ENCODE data around the gene CENPU. TPM values are rescaled to one million over a fixed set of nuclear protein-coding genes. Genes with fewer than 3 reads are reported as not detected.

Gene CENPU
- total and polyA plus RNA-seq, 2 of the 13 experiments (the other 11 are each of a cell fraction or from before 2014, with no cell fraction given), result 11.7 to 35.8 TPM

DNA sequence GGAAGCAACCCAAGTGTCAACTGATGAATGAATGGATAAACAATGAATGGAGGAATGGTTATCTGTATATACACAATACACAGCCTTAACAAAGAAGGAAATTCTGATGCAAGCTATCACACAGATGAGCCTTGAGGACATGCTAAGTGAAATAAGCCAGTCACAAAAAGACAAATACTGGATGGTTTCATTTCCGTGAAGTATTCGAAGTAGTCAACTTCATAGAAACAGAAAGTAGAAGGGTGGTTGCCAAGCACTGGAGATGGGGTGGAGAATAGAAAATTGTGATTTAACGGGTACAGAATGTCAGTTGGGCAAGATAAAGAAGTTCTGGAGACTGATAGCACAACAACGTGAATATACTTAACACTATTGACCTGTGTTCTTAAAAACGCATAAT lies 28.2 kb downstream of the CENPU start (continued):
- TF ChIP-seq, protein P1, sequence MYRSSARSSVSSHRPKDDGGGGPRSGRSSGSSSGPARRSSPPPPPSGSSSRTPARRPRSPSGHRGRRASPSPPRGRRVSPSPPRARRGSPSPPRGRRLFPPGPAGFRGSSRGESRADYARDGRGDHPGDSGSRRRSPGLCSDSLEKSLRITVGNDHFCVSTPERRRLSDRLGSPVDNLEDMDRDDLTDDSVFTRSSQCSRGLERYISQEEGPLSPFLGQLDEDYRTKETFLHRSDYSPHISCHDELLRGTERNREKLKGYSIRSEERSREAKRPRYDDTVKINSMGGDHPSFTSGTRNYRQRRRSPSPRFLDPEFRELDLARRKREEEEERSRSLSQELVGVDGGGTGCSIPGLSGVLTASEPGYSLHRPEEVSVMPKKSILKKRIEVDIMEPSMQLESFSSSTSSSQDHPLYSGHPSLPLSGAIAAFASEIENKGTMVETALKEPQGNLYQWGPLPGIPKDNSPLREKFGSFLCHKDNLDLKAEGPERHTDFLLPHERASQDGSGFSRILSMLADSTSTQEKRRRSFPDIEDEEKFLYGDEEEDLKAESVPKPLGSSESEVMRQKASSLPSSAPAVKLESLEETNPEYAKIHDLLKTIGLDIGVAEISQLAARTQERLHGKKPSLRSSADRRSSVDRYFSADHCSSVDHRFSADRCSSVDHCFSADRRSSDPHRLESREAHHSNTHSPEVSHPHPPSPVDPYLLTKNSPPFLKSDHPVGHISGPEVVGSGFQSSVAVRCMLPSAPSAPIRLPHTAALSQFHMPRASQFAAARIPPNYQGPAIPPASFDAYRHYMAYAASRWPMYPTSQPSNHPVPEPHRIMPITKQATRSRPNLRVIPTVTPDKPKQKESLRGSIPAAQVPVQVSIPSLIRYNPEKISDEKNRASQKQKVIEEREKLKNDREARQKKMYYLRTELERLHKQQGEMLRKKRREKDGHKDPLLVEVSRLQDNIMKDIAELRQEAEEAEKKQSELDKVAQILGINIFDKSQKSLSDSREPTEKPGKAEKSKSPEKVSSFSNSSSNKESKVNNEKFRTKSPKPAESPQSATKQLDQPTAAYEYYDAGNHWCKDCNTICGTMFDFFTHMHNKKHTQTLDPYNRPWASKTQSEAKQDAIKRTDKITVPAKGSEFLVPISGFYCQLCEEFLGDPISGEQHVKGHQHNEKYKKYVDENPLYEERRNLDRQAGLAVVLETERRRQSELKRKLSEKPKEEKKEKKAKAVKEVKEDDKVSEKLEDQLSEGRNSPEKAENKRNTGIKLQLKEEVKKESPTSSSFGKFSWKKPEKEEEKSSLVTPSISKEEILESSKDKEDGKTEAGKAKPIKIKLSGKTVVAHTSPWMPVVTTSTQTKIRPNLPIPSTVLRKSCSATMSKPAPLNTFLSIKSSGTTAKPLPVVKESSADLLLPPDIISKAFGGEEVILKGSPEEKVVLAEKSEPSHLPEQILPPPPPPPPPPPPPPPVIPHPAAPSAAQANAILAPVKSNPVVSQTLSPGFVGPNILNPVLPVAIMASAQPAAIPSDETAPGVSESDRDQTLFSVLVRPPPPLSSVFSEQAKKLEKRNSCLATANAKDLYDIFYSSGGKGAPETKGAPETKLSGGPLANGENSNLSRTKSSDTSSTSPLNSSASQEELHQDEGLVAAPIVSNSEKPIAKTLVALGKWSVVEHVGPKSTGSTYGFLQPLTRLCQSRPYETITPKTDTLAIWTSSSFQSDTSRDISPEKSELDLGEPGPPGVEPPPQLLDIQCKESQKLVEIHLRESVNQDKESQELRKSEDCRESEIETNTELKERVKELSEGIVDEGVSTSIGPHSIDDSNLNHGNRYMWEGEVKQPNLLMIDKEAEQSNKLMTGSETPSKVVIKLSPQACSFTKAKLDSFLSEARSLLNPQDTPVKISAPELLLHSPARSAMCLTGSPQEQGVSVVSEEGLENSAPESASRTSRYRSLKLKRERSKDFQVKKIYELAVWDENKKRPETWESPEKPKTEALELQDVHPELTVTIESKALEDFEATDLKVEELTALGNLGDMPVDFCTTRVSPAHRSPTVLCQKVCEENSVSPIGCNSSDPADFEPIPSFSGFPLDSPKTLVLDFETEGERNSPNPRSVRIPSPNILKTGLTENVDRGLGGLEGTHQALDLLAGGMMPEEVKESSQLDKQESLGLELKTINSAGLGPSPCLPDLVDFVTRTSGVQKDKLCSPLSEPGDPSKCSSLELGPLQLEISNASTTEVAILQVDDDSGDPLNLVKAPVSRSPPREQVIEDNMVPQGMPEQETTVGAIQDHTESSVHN (CRISPR knock-in tag; IDR thresholded peaks at IDR 0.05), result no peak
- no peak for TF ChIP-seq ZNF747 (CRISPR knock-in tag; IDR thresholded peaks at IDR 0.05; ENCODE audit: borderline replicate concordance)
- TF ChIP-seq ARNTL (CRISPR knock-in tag; IDR thresholded peaks at IDR 0.05), result no peak
- no peak for TF ChIP-seq STAG1 (CRISPR knock-in tag; IDR thresholded peaks at IDR 0.05)
- no peak for TF ChIP-seq THAP11 (CRISPR knock-in tag; IDR thresholded peaks at IDR 0.05)
- no peak for TF ChIP-seq TAF15 (IDR thresholded peaks at IDR 0.05; ENCODE audit: low read depth, low read length, poor library complexity, severe bottlenecking)
- no peak for TF ChIP-seq SMC3 (IDR thresholded peaks at IDR 0.05; ENCODE audit: low read length)
- TF ChIP-seq, protein P2, sequence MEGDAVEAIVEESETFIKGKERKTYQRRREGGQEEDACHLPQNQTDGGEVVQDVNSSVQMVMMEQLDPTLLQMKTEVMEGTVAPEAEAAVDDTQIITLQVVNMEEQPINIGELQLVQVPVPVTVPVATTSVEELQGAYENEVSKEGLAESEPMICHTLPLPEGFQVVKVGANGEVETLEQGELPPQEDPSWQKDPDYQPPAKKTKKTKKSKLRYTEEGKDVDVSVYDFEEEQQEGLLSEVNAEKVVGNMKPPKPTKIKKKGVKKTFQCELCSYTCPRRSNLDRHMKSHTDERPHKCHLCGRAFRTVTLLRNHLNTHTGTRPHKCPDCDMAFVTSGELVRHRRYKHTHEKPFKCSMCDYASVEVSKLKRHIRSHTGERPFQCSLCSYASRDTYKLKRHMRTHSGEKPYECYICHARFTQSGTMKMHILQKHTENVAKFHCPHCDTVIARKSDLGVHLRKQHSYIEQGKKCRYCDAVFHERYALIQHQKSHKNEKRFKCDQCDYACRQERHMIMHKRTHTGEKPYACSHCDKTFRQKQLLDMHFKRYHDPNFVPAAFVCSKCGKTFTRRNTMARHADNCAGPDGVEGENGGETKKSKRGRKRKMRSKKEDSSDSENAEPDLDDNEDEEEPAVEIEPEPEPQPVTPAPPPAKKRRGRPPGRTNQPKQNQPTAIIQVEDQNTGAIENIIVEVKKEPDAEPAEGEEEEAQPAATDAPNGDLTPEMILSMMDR (CRISPR knock-in tag; IDR thresholded peaks at IDR 0.05), result no peak
- no peak for TF ChIP-seq TEAD2 (CRISPR knock-in tag; IDR thresholded peaks at IDR 0.05)
- TF ChIP-seq, protein P3, sequence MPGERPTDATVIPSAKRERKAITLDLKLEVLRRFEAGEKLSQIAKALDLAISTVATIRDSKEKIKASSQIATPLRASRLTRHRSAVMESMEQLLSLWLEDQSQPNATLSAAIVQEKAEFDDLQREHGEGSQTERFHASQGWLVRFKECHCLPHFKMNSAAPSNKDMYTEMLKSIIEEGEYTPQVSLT (CRISPR knock-in tag; IDR thresholded peaks at IDR 0.05; ENCODE audit: borderline replicate concordance, low read depth), result no peak
- TF ChIP-seq, protein P4, sequence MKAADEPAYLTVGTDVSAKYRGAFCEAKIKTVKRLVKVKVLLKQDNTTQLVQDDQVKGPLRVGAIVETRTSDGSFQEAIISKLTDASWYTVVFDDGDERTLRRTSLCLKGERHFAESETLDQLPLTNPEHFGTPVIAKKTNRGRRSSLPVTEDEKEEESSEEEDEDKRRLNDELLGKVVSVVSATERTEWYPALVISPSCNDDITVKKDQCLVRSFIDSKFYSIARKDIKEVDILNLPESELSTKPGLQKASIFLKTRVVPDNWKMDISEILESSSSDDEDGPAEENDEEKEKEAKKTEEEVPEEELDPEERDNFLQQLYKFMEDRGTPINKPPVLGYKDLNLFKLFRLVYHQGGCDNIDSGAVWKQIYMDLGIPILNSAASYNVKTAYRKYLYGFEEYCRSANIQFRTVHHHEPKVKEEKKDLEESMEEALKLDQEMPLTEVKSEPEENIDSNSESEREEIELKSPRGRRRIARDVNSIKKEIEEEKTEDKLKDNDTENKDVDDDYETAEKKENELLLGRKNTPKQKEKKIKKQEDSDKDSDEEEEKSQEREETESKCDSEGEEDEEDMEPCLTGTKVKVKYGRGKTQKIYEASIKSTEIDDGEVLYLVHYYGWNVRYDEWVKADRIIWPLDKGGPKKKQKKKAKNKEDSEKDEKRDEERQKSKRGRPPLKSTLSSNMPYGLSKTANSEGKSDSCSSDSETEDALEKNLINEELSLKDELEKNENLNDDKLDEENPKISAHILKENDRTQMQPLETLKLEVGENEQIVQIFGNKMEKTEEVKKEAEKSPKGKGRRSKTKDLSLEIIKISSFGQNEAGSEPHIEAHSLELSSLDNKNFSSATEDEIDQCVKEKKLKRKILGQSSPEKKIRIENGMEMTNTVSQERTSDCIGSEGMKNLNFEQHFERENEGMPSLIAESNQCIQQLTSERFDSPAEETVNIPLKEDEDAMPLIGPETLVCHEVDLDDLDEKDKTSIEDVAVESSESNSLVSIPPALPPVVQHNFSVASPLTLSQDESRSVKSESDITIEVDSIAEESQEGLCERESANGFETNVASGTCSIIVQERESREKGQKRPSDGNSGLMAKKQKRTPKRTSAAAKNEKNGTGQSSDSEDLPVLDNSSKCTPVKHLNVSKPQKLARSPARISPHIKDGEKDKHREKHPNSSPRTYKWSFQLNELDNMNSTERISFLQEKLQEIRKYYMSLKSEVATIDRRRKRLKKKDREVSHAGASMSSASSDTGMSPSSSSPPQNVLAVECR (CRISPR knock-in tag; IDR thresholded peaks at IDR 0.05; ENCODE audit: borderline replicate concordance), result no peak
